ENCODE data around the gene CGRRF1. TPM values are rescaled to one million over a fixed set of nuclear protein-coding genes. Genes with fewer than 3 reads are reported as not detected.

CGRRF1 gene
- total and polyA plus RNA-seq, 9 of the 15 experiments (the other 6 are each of a cell fraction or from before 2014, with no cell fraction given) = 2.8 to 15.8 (median 4.6) TPM

- POLR2A ChIA-PET = interaction anchor here (0.6 kb wide), 1 partner anchor 306 kb away, joined by 3 read pairs; no protein-coding TSS in a partner anchor
- 81% methylated on average over 3 of the region's 3 CpGs for WGBS (ENCODE audit: insufficient coverage, low coverage, missing lambda C conversion rate)
- H3K4me3 ChIP-seq = no peak overlapping the region
- H4K20me1 ChIP-seq (replicated peaks; ENCODE audit: control insufficient read depth, insufficient read depth, low read length) = no peaks in the 10 kb centered on the region
- no peak overlapping the region for H3K4me2 ChIP-seq (ENCODE audit: insufficient read depth, low read length)
- H3K27ac ChIP-seq (ENCODE audit: extremely low read depth, low read depth, low read length) = no peak overlapping the region
- H3K79me2 ChIP-seq (ENCODE audit: control insufficient read depth, insufficient read depth, low read length) = no peaks in the 10 kb centered on the region
- no peak overlapping the region for H3K9ac ChIP-seq (ENCODE audit: insufficient read depth in 1 of 2, low read depth in 2 of 2, low read length in 2 of 2)
- FAIRE-seq = no peak
- no peaks in the 10 kb centered on the region for H3K9me3 ChIP-seq (replicated peaks; ENCODE audit: control insufficient read depth, insufficient read depth, low read depth, low read length)
- CTCF ChIA-PET (ENCODE audit: low intra/inter-chr PET ratio) = no interaction called here
- TF ChIP-seq C11orf30 (IDR thresholded peaks at IDR 0.05; ENCODE audit: low read depth) = no peak
- no peak for TF ChIP-seq RBM17 (IDR thresholded peaks at IDR 0.05; ENCODE audit: borderline replicate concordance, low read depth, low read length)
- TF ChIP-seq POU5F1 (IDR thresholded peaks at IDR 0.05; ENCODE audit: borderline replicate concordance, low read depth, low read length, partially characterized antibody) = no peak
- TF ChIP-seq STAG1 (CRISPR knock-in tag; IDR thresholded peaks at IDR 0.05; ENCODE audit: borderline replicate concordance) = no peak
- TF ChIP-seq ZBTB17 (CRISPR knock-in tag; IDR thresholded peaks at IDR 0.05) = no peak
- no peak for TF ChIP-seq ZNF639 (CRISPR knock-in tag; conservative IDR thresholded peaks at IDR 0.05 in 1 of 2, IDR thresholded peaks at IDR 0.05 in 1 of 2)
- no peak for TF ChIP-seq MTF1 (CRISPR knock-in tag; IDR thresholded peaks at IDR 0.05; ENCODE audit: borderline replicate concordance)
- TF ChIP-seq PHF21A (IDR thresholded peaks at IDR 0.05; ENCODE audit: borderline replicate concordance, low read depth) = no peak
- no peak for TF ChIP-seq EGR1 (conservative IDR thresholded peaks at IDR 0.05)
- TF ChIP-seq PHTF2 (CRISPR knock-in tag; IDR thresholded peaks at IDR 0.05) = no peak
- no peak for TF ChIP-seq MCM2 (IDR thresholded peaks at IDR 0.05; ENCODE audit: low read depth)
- TF ChIP-seq SMC3 (conservative IDR thresholded peaks at IDR 0.05; ENCODE audit: insufficient read depth, low read depth, low read length) = no peak
- no peak for TF ChIP-seq ZNF785 (CRISPR knock-in tag; IDR thresholded peaks at IDR 0.05)
- TF ChIP-seq CHAMP1 (IDR thresholded peaks at IDR 0.05) = no peak
- TF ChIP-seq CHCHD3 (CRISPR knock-in tag; IDR thresholded peaks at IDR 0.05) = no peak
- TF ChIP-seq FUS (optimal IDR thresholded peaks at IDR 0.05; ENCODE audit: low read depth, low read length) = no peak
- no peak for TF ChIP-seq E2F4 (CRISPR knock-in tag; IDR thresholded peaks at IDR 0.05; ENCODE audit: low read depth)
- no peak for TF ChIP-seq SMAD4 (CRISPR knock-in tag; conservative IDR thresholded peaks at IDR 0.05)
- no peak for TF ChIP-seq IFI16 (CRISPR knock-in tag; IDR thresholded peaks at IDR 0.05)
- no peak for TF ChIP-seq NFIX (CRISPR knock-in tag; IDR thresholded peaks at IDR 0.05; ENCODE audit: low read depth)
- intact Hi-C loops (cut with micrococcal nuclease) = no loop called here
- ATAC-seq = no peak
- no peaks in the 10 kb centered on the region for H3K4me1 ChIP-seq (replicated peaks in 1 of 2; ENCODE audit: control insufficient read depth in 2 of 2, insufficient read depth in 2 of 2, low read length in 2 of 2)
- no peak for DNase-seq (ENCODE audit: extremely low read depth in 1 of 4, low spot score in 3 of 4)
- in situ Hi-C loops (cut with MboI) = no loop called here
- 0 out of 3 replicates have a peak, but pooled peaks cover 2% of the 10 kb centered on the region for H3K36me3 ChIP-seq (ENCODE audit: control insufficient read depth, insufficient read depth, low read length)
- no peaks in the 10 kb centered on the region for H3K27me3 ChIP-seq (ENCODE audit: control insufficient read depth in 2 of 2, insufficient read depth in 2 of 2, low read length in 2 of 2)
- no TSS peak for BruUV-seq (replicated peaks)
- no peaks in the 10 kb centered on the region for H3K9me1 ChIP-seq (ENCODE audit: control insufficient read depth, insufficient read depth, low read length)
- H2AFZ ChIP-seq (ENCODE audit: low read depth, low read length) = no peak overlapping the region
Measured at GRCh38 chr14:54538055-54538454, 28.3 kb downstream of the CGRRF1 start.

Measured in K562 (cell line).